HEK293 (cell line): ENCODE data around the gene TRAF2.
A peak's percentile ranks its signal among the peaks of the same experiment; 100 is the strongest.

Source experiments
- CTCF ChIA-PET: fragments of 350-600 bp; formaldehyde crosslinking; extraction: SDS; loops from one replicate; lab custom pipeline; 2021; ENCODE audit warnings: antibody characterized with exemption; lab: Yijun Ruan, JAX
- POLR2A ChIA-PET: fragments of 300-600 bp; formaldehyde crosslinking; extraction: SDS; loops from one replicate; lab custom pipeline; 2020; ENCODE audit warnings: antibody characterized with exemption, inconsistent platforms; lab: Yijun Ruan, JAX
- H3K27ac ChIP-seq: fragments of 200-500 bp; sonication (Bioruptor generic); 2 replicates; pipeline ENCODE4 v1.5.1; 2014; ENCODE audit warnings: low read depth, low read length, control low read depth, inconsistent platforms; ENCODE audit errors: extremely low read depth
- H3K36me3 ChIP-seq, 2 experiments: fragments of 200-500 bp in 1 of 2; sonication (Bioruptor generic) in 1 of 2; 1 replicate in 1 of 2; 2 replicates in 1 of 2; pipeline ENCODE4 v1.5.1; 2014 to 2017; ENCODE audit warnings: inconsistent platforms in 2 of 2, low read length in 2 of 2; ENCODE audit not compliant: control insufficient read depth in 2 of 2, insufficient read depth in 1 of 2
- H3K4me1 ChIP-seq: fragments of 200-500 bp; sonication (Bioruptor generic); 2 replicates; pipeline ENCODE4 v1.5.1; 2014; ENCODE audit warnings: mild to moderate bottlenecking, low read length, inconsistent platforms; ENCODE audit not compliant: control insufficient read depth, insufficient read depth
- H3K4me3 ChIP-seq: 2 replicates; pipeline ENCODE4 v1.5.1; 2011; ENCODE audit warnings: low read depth, mild to moderate bottlenecking, control low read depth, low read length, moderate library complexity
- H3K9me3 ChIP-seq: fragments of 200-500 bp; sonication (Bioruptor generic); 2 replicates; pipeline ENCODE4 v1.5.1; 2014; ENCODE audit warnings: low read depth, low read length, inconsistent platforms; ENCODE audit not compliant: control insufficient read depth, insufficient read depth
- FEZF1 ChIP-seq: fragments of 450-650 bp; formaldehyde crosslinking; IDR thresholded peaks from 2 replicates; pipeline ENCODE4 v1.5.1; 2016; ENCODE audit warnings: missing biosample characterization, missing genetic modification characterization
- KLF9 ChIP-seq: fragments of 450-650 bp; formaldehyde crosslinking; IDR thresholded peaks from 2 replicates; pipeline ENCODE4 v1.5.1; 2016; ENCODE audit warnings: missing biosample characterization, missing genetic modification characterization, low read depth
- MEIS1 ChIP-seq: sonication (generic); formaldehyde crosslinking; IDR thresholded peaks from 2 replicates; pipeline ENCODE4 v1.8.1; 2022; ENCODE audit warnings: missing genetic modification reagents, mild to moderate bottlenecking, borderline replicate concordance
- PRDM4 ChIP-seq: fragments of 450-650 bp; formaldehyde crosslinking; IDR thresholded peaks from 2 replicates; pipeline ENCODE4 v1.5.1; 2017; ENCODE audit warnings: missing biosample characterization, missing genetic modification characterization
- RBAK ChIP-seq: fragments of 450-650 bp; formaldehyde crosslinking; IDR thresholded peaks from 2 replicates; pipeline ENCODE4 v1.5.1; 2016; ENCODE audit warnings: missing biosample characterization, missing genetic modification characterization
- SCRT2 ChIP-seq: fragments of 450-650 bp; formaldehyde crosslinking; IDR thresholded peaks from 2 replicates; pipeline ENCODE4 v1.5.1; 2016; ENCODE audit warnings: missing biosample characterization, missing genetic modification characterization
- SP3 ChIP-seq: fragments of 450-650 bp; formaldehyde crosslinking; IDR thresholded peaks from 2 replicates; pipeline ENCODE4 v1.5.1; 2016; ENCODE audit warnings: missing biosample characterization, missing genetic modification characterization
- YY2 ChIP-seq: fragments of 450-650 bp; formaldehyde crosslinking; IDR thresholded peaks from 2 replicates; pipeline ENCODE4 v1.5.1; 2016; ENCODE audit warnings: missing biosample characterization, missing genetic modification characterization
- ZBTB11 ChIP-seq: fragments of 450-650 bp; formaldehyde crosslinking; conservative IDR thresholded peaks from 2 replicates; pipeline ENCODE4 v1.5.1; 2016; ENCODE audit warnings: low read depth, missing biosample characterization, missing genetic modification characterization
- ZBTB26 ChIP-seq: fragments of 450-650 bp; formaldehyde crosslinking; optimal IDR thresholded peaks from 2 replicates; pipeline ENCODE3; 2016; ENCODE audit warnings: missing biosample characterization, mild to moderate bottlenecking, missing genetic modification characterization
- ZFP37 ChIP-seq: fragments of 450-650 bp; formaldehyde crosslinking; IDR thresholded peaks from 2 replicates; pipeline ENCODE4 v1.5.1; 2016; ENCODE audit warnings: missing biosample characterization, missing genetic modification characterization
- ZNF221 ChIP-seq: fragments of 450-650 bp; formaldehyde crosslinking; IDR thresholded peaks from 2 replicates; pipeline ENCODE4 v1.5.1; 2017; ENCODE audit warnings: missing biosample characterization, missing genetic modification characterization, borderline replicate concordance
- ZNF239 ChIP-seq: fragments of 450-650 bp; formaldehyde crosslinking; IDR thresholded peaks from 2 replicates; pipeline ENCODE4 v1.5.1; 2016; ENCODE audit warnings: missing biosample characterization, missing genetic modification characterization
- ZNF280C ChIP-seq: fragments of 450-650 bp; formaldehyde crosslinking; IDR thresholded peaks from 2 replicates; pipeline ENCODE4 v1.5.1; 2016; ENCODE audit warnings: missing biosample characterization, missing genetic modification characterization
- ZNF335 ChIP-seq: fragments of 450-650 bp; formaldehyde crosslinking; conservative IDR thresholded peaks from 2 replicates; pipeline ENCODE4 v1.5.1; 2016; ENCODE audit warnings: missing biosample characterization, missing genetic modification characterization
- ZNF518A ChIP-seq: fragments of 450-650 bp; formaldehyde crosslinking; conservative IDR thresholded peaks from 2 replicates; pipeline ENCODE4 v1.5.1; 2016; ENCODE audit warnings: low read depth, missing biosample characterization, missing genetic modification characterization
- ZNF791 ChIP-seq: fragments of 450-650 bp; formaldehyde crosslinking; IDR thresholded peaks from 2 replicates; pipeline ENCODE4 v1.5.1; 2016; ENCODE audit warnings: missing biosample characterization, missing genetic modification characterization
- ZNF843 ChIP-seq: fragments of 450-650 bp; formaldehyde crosslinking; IDR thresholded peaks from 2 replicates; pipeline ENCODE4 v1.5.1; 2016; ENCODE audit warnings: missing biosample characterization, missing genetic modification characterization
- ZSCAN16 ChIP-seq: fragments of 450-650 bp; formaldehyde crosslinking; IDR thresholded peaks from 2 replicates; pipeline ENCODE4 v1.5.1; 2016; ENCODE audit warnings: missing biosample characterization, missing genetic modification characterization
- ZSCAN30 ChIP-seq: fragments of 450-650 bp; IDR thresholded peaks from 2 replicates; pipeline ENCODE4 v1.5.1; 2018; ENCODE audit warnings: missing biosample characterization, mild to moderate bottlenecking, missing genetic modification characterization, moderate library complexity

TRAF2 gene

GRCh38 chr9:136848393-136849037 is 37.8 kb upstream of the TRAF2 start (continued):
- peak; percentile 70 for TF ChIP-seq KLF9 (tag by site-specific recombination)
- TF ChIP-seq ZNF843, result no peak
- no peak for TF ChIP-seq ZNF239 (tag by site-specific recombination)
- no peak for TF ChIP-seq RBAK
- peak; percentile 80 for TF ChIP-seq ZBTB26

- H3K9me3 ChIP-seq, result no peaks in the 10 kb centered on the region
- peak within 1 kb of the TSS; percentile 86 for H3K4me3 ChIP-seq
- peak within 1 kb of the TSS; percentile 94 for H3K27ac ChIP-seq
- CTCF ChIA-PET, result no interaction called here
- POLR2A ChIA-PET, result interaction anchor here (0.6 to 1.8 kb wide), 4 partner anchors 9 to 52 kb away, joined by 3 to 5 read pairs (median 4); partner anchors contain the start of gene EDF1
- peaks cover 0 to 27% of the 10 kb centered on the region in 2 experiments; a peak in 1 of 3 replicates for H3K36me3 ChIP-seq
- 0 out of 2 replicates have a peak, but pooled peaks cover 4% of the 10 kb centered on the region for H3K4me1 ChIP-seq
- TF ChIP-seq ZFP37 (tag by site-specific recombination) (no peak), ZNF335 (tag by site-specific recombination) (peak; percentile 98), ZNF518A (no peak), ZNF791 (tag by site-specific recombination) (no peak), ZNF280C (tag by site-specific recombination) (no peak), SP3 (tag by site-specific recombination) (peak; percentile 86), ZBTB11 (tag by site-specific recombination) (peak; percentile 21; the same call in 1 of the 2 replicates), SCRT2 (peak; percentile 90), PRDM4 (tag by site-specific recombination) (no peak), YY2 (tag by site-specific recombination) (peak; percentile 83), ZNF221 (tag by site-specific recombination) (no peak), ZSCAN30 (0 out of 2 replicates have a peak, but pooled peaks have one; percentile 23), FEZF1 (tag by site-specific recombination) (no peak), MEIS1 (CRISPR knock-in tag) (no peak), ZSCAN16 (tag by site-specific recombination) (no peak)
Observed at GRCh38 chr9:136849038-136849959, 37.0 kb upstream of the TRAF2 start, which contains the start of gene PHPT1. TSS of gene PHPT1 (plus strand) at chr9:136849409. CDS start at chr9:136849431, 22 bp downstream.
